Activated naive CD4-positive, alpha-beta T cell treated with anti-CD3 and anti-CD28 coated beads for 36 hours (primary cell): ENCODE measurements around the gene PHTF1. TPM values are rescaled to one million over a fixed set of nuclear protein-coding genes. Genes with fewer than 3 reads are reported as not detected.

Experiments used
- CTCF ChIA-PET: fragments of 350-600 bp; sonication (Branson Sonifier 250); formaldehyde crosslinking; loops from one replicate; lab custom pipeline; 2021; ENCODE audit warnings: antibody characterized with exemption; lab: Charles Lee
- DNase-seq: peaks from one replicate; pipeline ENCODE4 v3.0.0-alpha.2; 2020
- H3K27ac Mint-ChIP-seq: one replicate; pipeline ENCODE4 v1.8.0; 2021; ENCODE audit warnings: mild to moderate bottlenecking, mixed read lengths
- H3K27me3 Mint-ChIP-seq: one replicate; pipeline ENCODE4 v1.8.0; 2021; ENCODE audit warnings: low read depth, mixed read lengths
- H3K36me3 Mint-ChIP-seq: one replicate; pipeline ENCODE4 v1.8.0; 2021; ENCODE audit warnings: low read depth, mixed read lengths
- H3K4me1 Mint-ChIP-seq: one replicate; pipeline ENCODE4 v1.8.0; 2021; ENCODE audit warnings: low read depth, mixed read lengths
- H3K4me3 Mint-ChIP-seq: one replicate; pipeline ENCODE4 v1.8.0; 2021; ENCODE audit warnings: mild to moderate bottlenecking, moderate library complexity, mixed read lengths
- H3K9me3 Mint-ChIP-seq: one replicate; pipeline ENCODE4 v1.8.0; 2021; ENCODE audit warnings: mixed read lengths
- intact Hi-C: fragments of 100-400 bp; cut with micrococcal nuclease; formaldehyde crosslinking; loops from one replicate; pipeline ENCODE4 v1.15.1; 2023
- total RNA-seq, 2 experiments: library from RNA; stranded (reverse); gene quantifications; one replicate each; pipeline ENCODE4 v1.2.3, GENCODE V29; 2021

The PHTF1 gene
- total RNA-seq, result 1 to 10 TPM; 5.4 to 6.3 TPM

GRCh38 chr1:113759333-113760101, at the start of gene PHTF1:
TSS of gene PHTF1 (minus strand) at chr1:113759486. CDS start at chr1:113758703, 783 bp downstream.
- peak; percentile 63 for DNase-seq
- H3K9me3 Mint-ChIP-seq, result no peaks in the 10 kb centered on the region
- peak within 1 kb of the TSS; percentile 92 for H3K4me3 Mint-ChIP-seq
- H3K36me3 Mint-ChIP-seq, result peaks cover 5% of the 10 kb centered on the region
- CTCF ChIA-PET, result interaction anchor here (0.6 to 1.4 kb wide), 6 partner anchors 9 to 143 kb away, joined by 3 read pairs; no protein-coding TSS in a partner anchor
- intact Hi-C loops, result loop anchor here (1.0 to 5.0 kb wide), 7 partner anchors 25 to 803 kb away; partner anchors contain the start of genes DCLRE1B, LRIG2, MAGI3 and RSBN1
- no peaks in the 10 kb centered on the region for H3K27me3 Mint-ChIP-seq
- peak within 1 kb of the TSS; percentile 96 for H3K27ac Mint-ChIP-seq
- H3K4me1 Mint-ChIP-seq, result peaks cover 14% of the 10 kb centered on the region

GRCh38 chr1:113808450-113809195, 49.3 kb upstream of the PHTF1 start:
- CTCF ChIA-PET, result no interaction called here
- Mint-ChIP-seq H3K9me3 (no peaks in the 10 kb centered on the region), H3K4me1 (peaks cover 54% of the 10 kb centered on the region), H3K27ac (no peak overlapping the region), H3K36me3 (peaks cover 5% of the 10 kb centered on the region), H3K27me3 (no peaks in the 10 kb centered on the region), H3K4me3 (no peak overlapping the region)
- no peak for DNase-seq
- intact Hi-C loops, result no loop called here

- intact Hi-C loops, result no loop called here
- H3K27ac Mint-ChIP-seq, result no peak overlapping the region
- H3K4me1 Mint-ChIP-seq, result peaks cover 75% of the 10 kb centered on the region
- CTCF ChIA-PET, result no interaction called here
- H3K4me3 Mint-ChIP-seq, result no peak overlapping the region
- peaks cover 2% of the 10 kb centered on the region for H3K36me3 Mint-ChIP-seq
- H3K9me3 Mint-ChIP-seq, result no peaks in the 10 kb centered on the region
- no peak for DNase-seq
- no peaks in the 10 kb centered on the region for H3K27me3 Mint-ChIP-seq
Observed at GRCh38 chr1:113805639-113806038, 46.4 kb upstream of the PHTF1 start.

GRCh38 chr1:113805256-113805531, 45.9 kb upstream of the PHTF1 start:
- CTCF ChIA-PET, result interaction anchor here (0.6 kb wide), 1 partner anchor 13 kb away, joined by 3 read pairs; no protein-coding TSS in a partner anchor
- no peaks in the 10 kb centered on the region for H3K27me3 Mint-ChIP-seq
- no peak overlapping the region for H3K27ac Mint-ChIP-seq
- no peaks in the 10 kb centered on the region for H3K9me3 Mint-ChIP-seq
- no peak overlapping the region for H3K4me3 Mint-ChIP-seq
- intact Hi-C loops, result no loop called here
- H3K36me3 Mint-ChIP-seq, result peaks cover 2% of the 10 kb centered on the region
- no peak for DNase-seq
- H3K4me1 Mint-ChIP-seq, result peaks cover 77% of the 10 kb centered on the region

- Mint-ChIP-seq H3K4me3 (no peak overlapping the region), H3K9me3 (no peaks in the 10 kb centered on the region), H3K36me3 (peaks cover 2% of the 10 kb centered on the region), H3K4me1 (peaks cover 75% of the 10 kb centered on the region), H3K27ac (no peak overlapping the region), H3K27me3 (no peaks in the 10 kb centered on the region)
- CTCF ChIA-PET, result interaction anchor here (0.6 to 1.0 kb wide), 3 partner anchors 13 to 34 kb away, joined by 3 read pairs; no protein-coding TSS in a partner anchor
- DNase-seq, result no peak
- intact Hi-C loops, result no loop called here
Observed at GRCh38 chr1:113804421-113805255, 45.4 kb upstream of the PHTF1 start.

GRCh38 chr1:113802367-113803007, 43.2 kb upstream of the PHTF1 start:
- Mint-ChIP-seq H3K4me1 (peaks cover 73% of the 10 kb centered on the region), H3K4me3 (no peak overlapping the region), H3K36me3 (peaks cover 6% of the 10 kb centered on the region), H3K9me3 (no peaks in the 10 kb centered on the region), H3K27ac (peak overlapping the region; percentile 25), H3K27me3 (no peaks in the 10 kb centered on the region)
- intact Hi-C loops, result loop anchor here (1.0 kb wide), 2 partner anchors 8 to 18 kb away; no protein-coding TSS in a partner anchor
- CTCF ChIA-PET, result interaction anchor here (1.2 to 1.3 kb wide), 2 partner anchors 11 to 13 kb away, joined by 4 to 7 read pairs; no protein-coding TSS in a partner anchor
- peak; percentile 29 for DNase-seq

- intact Hi-C loops, result no loop called here
- peaks cover 73% of the 10 kb centered on the region for H3K4me1 Mint-ChIP-seq
- no peak overlapping the region for H3K4me3 Mint-ChIP-seq
- CTCF ChIA-PET, result no interaction called here
- no peaks in the 10 kb centered on the region for H3K27me3 Mint-ChIP-seq
- no peaks in the 10 kb centered on the region for H3K9me3 Mint-ChIP-seq
- no peak overlapping the region for H3K27ac Mint-ChIP-seq
- DNase-seq, result no peak
- H3K36me3 Mint-ChIP-seq, result peaks cover 16% of the 10 kb centered on the region
Observed at GRCh38 chr1:113800487-113800886, 41.2 kb upstream of the PHTF1 start.

GRCh38 chr1:113797472-113797871, 38.2 kb upstream of the PHTF1 start:
- Mint-ChIP-seq H3K9me3 (no peaks in the 10 kb centered on the region), H3K4me1 (peaks cover 65% of the 10 kb centered on the region), H3K27me3 (no peaks in the 10 kb centered on the region), H3K36me3 (peaks cover 22% of the 10 kb centered on the region), H3K27ac (no peak overlapping the region), H3K4me3 (no peak overlapping the region)
- no peak for DNase-seq
- CTCF ChIA-PET, result no interaction called here
- intact Hi-C loops, result no loop called here

GRCh38 chr1:113793878-113794834, 34.9 kb upstream of the PHTF1 start:
- Mint-ChIP-seq H3K4me3 (no peak overlapping the region), H3K36me3 (peaks cover 27% of the 10 kb centered on the region), H3K4me1 (peaks cover 62% of the 10 kb centered on the region), H3K9me3 (no peaks in the 10 kb centered on the region), H3K27ac (no peak overlapping the region), H3K27me3 (no peaks in the 10 kb centered on the region)
- no peak for DNase-seq
- CTCF ChIA-PET, result interaction anchor here (1.1 kb wide), 1 partner anchor 26 kb away, joined by 3 read pairs; no protein-coding TSS in a partner anchor
- intact Hi-C loops, result loop anchor here (1.0 kb wide), 1 partner anchor 8 kb away; no protein-coding TSS in a partner anchor

GRCh38 chr1:113792986-113793385, 33.7 kb upstream of the PHTF1 start:
- Mint-ChIP-seq H3K27me3 (no peaks in the 10 kb centered on the region), H3K4me1 (peaks cover 69% of the 10 kb centered on the region), H3K27ac (no peak overlapping the region), H3K36me3 (peaks cover 28% of the 10 kb centered on the region), H3K9me3 (no peaks in the 10 kb centered on the region), H3K4me3 (no peak overlapping the region)
- CTCF ChIA-PET, result no interaction called here
- no peak for DNase-seq
- intact Hi-C loops, result no loop called here

- intact Hi-C loops, result no loop called here
- Mint-ChIP-seq H3K9me3 (no peaks in the 10 kb centered on the region), H3K4me1 (peaks cover 69% of the 10 kb centered on the region), H3K27me3 (no peaks in the 10 kb centered on the region), H3K4me3 (no peak overlapping the region), H3K36me3 (peaks cover 24% of the 10 kb centered on the region), H3K27ac (peak overlapping the region; percentile 83)
- DNase-seq, result peak; percentile 40
- CTCF ChIA-PET, result interaction anchor here (1.8 kb wide), 1 partner anchor 11 kb away, joined by 7 read pairs; no protein-coding TSS in a partner anchor
Observed at GRCh38 chr1:113792471-113792870, 33.2 kb upstream of the PHTF1 start.
